Measurements from ENCODE around the gene TSPAN14. TPM values are rescaled to one million over a fixed set of nuclear protein-coding genes. Genes with fewer than 3 reads are reported as not detected.

Gene TSPAN14
- total and polyA plus RNA-seq, 10 of the 15 experiments (the other 5 are each of a cell fraction or from before 2014, with no cell fraction given) = 2.5 to 31.7 (median 17.9) TPM

GRCh38 chr10:80537736-80538480 is 83.8 kb downstream of the TSPAN14 start, which contains the start of gene SH2D4B:
SH2D4B (plus strand) TSS chr10:80537902; CDS start chr10:80538332, 430 bp downstream.
- ATAC-seq = no peak

More at GRCh38 chr10:80537736-80538480, 83.8 kb downstream of the TSPAN14 start, which contains the start of gene SH2D4B:
- DNase-seq (ENCODE audit: low read depth, low spot score) (no peak), FAIRE-seq (no peak)
- Histone ChIP-seq H3K4me3 (peak within 1 kb of the TSS; percentile 83), H2AFZ (ENCODE audit: control insufficient read depth, low read depth, low read length) (no peak within 1 kb of the TSS), H3K9me3 (replicated peaks; ENCODE audit: control insufficient read depth, insufficient read depth, low read length) (no peaks in the 10 kb centered on the region; the same call in 2 of the 3 replicates), H4K20me1 (ENCODE audit: control insufficient read depth, insufficient read depth) (no peaks in the 10 kb centered on the region), H3K36me3 (ENCODE audit: control insufficient read depth in 2 of 2, insufficient read depth in 2 of 2, low read length in 1 of 2) (no peaks in the 10 kb centered on the region), H3K27ac (ENCODE audit: control insufficient read depth, insufficient read depth) (no peak within 1 kb of the TSS), H3K4me1 (ENCODE audit: control insufficient read depth, insufficient read depth, low read length) (peaks cover 28% of the 10 kb centered on the region), H3K27me3 (replicated peaks in 1 of 2; ENCODE audit: control insufficient read depth in 2 of 2, insufficient read depth in 2 of 2, low read length in 1 of 2) (no peaks in the 10 kb centered on the region), H3K79me2 (ENCODE audit: control insufficient read depth, insufficient read depth, low read length) (no peaks in the 10 kb centered on the region; the same call in 1 of the 2 replicates), H3K9ac (ENCODE audit: control insufficient read depth, insufficient read depth, low read length) (no peak within 1 kb of the TSS), H3K4me2 (ENCODE audit: control insufficient read depth, insufficient read depth) (peak within 1 kb of the TSS; percentile 80)
- BruUV-seq (replicated peaks) = no TSS peak
- RAD21 ChIA-PET (ENCODE audit: unreplicated experiment) = interaction anchor here (2.7 kb wide), 1 partner anchor 60 kb away, joined by 38 read pairs; no protein-coding TSS in a partner anchor
- CTCF ChIA-PET = interaction anchor here (1.1 to 2.8 kb wide), 2 partner anchors 61 to 125 kb away, joined by 3 to 22 read pairs; no protein-coding TSS in a partner anchor
- intact Hi-C loops (cut with micrococcal nuclease; ENCODE audit: unreplicated experiment) (loop anchor here (2.0 kb wide), 1 partner anchor 125 kb away; no protein-coding TSS in a partner anchor), in situ Hi-C loops (cut with MboI) (no loop called here)
- SMC1A ChIA-PET (ENCODE audit: uncharacterized antibody, unreplicated experiment) = interaction anchor here (1.2 to 2.7 kb wide), 4 partner anchors 12 to 94 kb away, joined by 3 to 35 read pairs (median 4); no protein-coding TSS in a partner anchor
- 89% methylated on average over 19 of the region's 19 CpGs for WGBS (ENCODE audit: insufficient coverage, insufficient replicate concordance, low lambda C conversion rate, missing lambda C conversion rate)
- POLR2A ChIA-PET = interaction anchor here (0.9 kb wide), 1 partner anchor 60 kb away, joined by 3 read pairs; no protein-coding TSS in a partner anchor
- TF ChIP-seq RCOR1 (conservative IDR thresholded peaks at IDR 0.05; ENCODE audit: low read depth, low read length) (no peak), SIX5 (IDR thresholded peaks at IDR 0.05; ENCODE audit: low read depth, low read length, severe bottlenecking) (no peak), FOS (IDR thresholded peaks at IDR 0.05; ENCODE audit: borderline replicate concordance, extremely low read depth, insufficient read length) (no peak)
- TF ChIP-seq, protein P1, sequence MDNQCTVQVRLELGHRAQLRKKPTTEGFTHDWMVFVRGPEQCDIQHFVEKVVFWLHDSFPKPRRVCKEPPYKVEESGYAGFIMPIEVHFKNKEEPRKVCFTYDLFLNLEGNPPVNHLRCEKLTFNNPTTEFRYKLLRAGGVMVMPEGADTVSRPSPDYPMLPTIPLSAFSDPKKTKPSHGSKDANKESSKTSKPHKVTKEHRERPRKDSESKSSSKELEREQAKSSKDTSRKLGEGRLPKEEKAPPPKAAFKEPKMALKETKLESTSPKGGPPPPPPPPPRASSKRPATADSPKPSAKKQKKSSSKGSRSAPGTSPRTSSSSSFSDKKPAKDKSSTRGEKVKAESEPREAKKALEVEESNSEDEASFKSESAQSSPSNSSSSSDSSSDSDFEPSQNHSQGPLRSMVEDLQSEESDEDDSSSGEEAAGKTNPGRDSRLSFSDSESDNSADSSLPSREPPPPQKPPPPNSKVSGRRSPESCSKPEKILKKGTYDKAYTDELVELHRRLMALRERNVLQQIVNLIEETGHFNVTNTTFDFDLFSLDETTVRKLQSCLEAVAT (IDR thresholded peaks at IDR 0.05) = peak; percentile 27; the same call in 1 of the 2 replicates
